SK-N-SH (cell line): Measurements from ENCODE around the gene AGMAT. TPM values are rescaled to one million over a fixed set of nuclear protein-coding genes. Genes with fewer than 3 reads are reported as not detected.
A peak's percentile ranks its signal among the peaks of the same experiment; 100 is the strongest.

ENCODE experiments used
- CTCF ChIA-PET: fragments of 300-600, 350-600 bp; formaldehyde crosslinking; extraction: SDS; loops from one replicate; lab custom pipeline; 2021; lab: Yijun Ruan, JAX
- POLR2A ChIA-PET: fragments of 350-600 bp; sonication (Branson Sonifier 250); formaldehyde crosslinking; extraction: SDS; loops from one replicate; lab custom pipeline; 2020; ENCODE audit warnings: antibody characterized with exemption, inconsistent platforms; lab: Yijun Ruan, JAX
- DNase-seq: peaks from one replicate; pipeline ENCODE4 v3.0.0; 2012
- H2AFZ ChIP-seq: fragments of 200-600 bp; sonication (generic); 2 replicates; pipeline ENCODE4 v1.8.1; 2016; ENCODE audit warnings: antibody characterized with exemption, mild to moderate bottlenecking, low read depth
- H3F3A ChIP-seq: fragments of 200-600 bp; sonication (generic); replicated peaks from 2 replicates; pipeline ENCODE3; 2016; ENCODE audit warnings: antibody characterized with exemption, mild to moderate bottlenecking; ENCODE audit not compliant: insufficient read depth
- H3K27ac ChIP-seq, 2 experiments: fragments of 200-500 bp in 1 of 2; fragments of 200-600 bp in 1 of 2; sonication (Bioruptor generic) in 1 of 2; sonication (generic), shearing (Covaris generic) in 1 of 2; 2 replicates each; pipeline versions ENCODE4 v1.5.1 to v1.6.1; 2014 to 2016; ENCODE audit warnings: low read depth in 2 of 2, inconsistent platforms in 1 of 2, low read length in 1 of 2, mild to moderate bottlenecking in 1 of 2, mixed read lengths in 1 of 2
- H3K27me3 ChIP-seq: fragments of 200-600 bp; sonication (generic), shearing (Covaris generic); 2 replicates; pipeline ENCODE4 v1.6.1; 2016; ENCODE audit warnings: mixed run types; ENCODE audit not compliant: insufficient read depth
- H3K36me3 ChIP-seq, 2 experiments: fragments of 200-500 bp in 1 of 2; fragments of 200-600 bp in 1 of 2; sonication (Bioruptor generic) in 1 of 2; sonication (generic) in 1 of 2; replicated peaks in 1 of 2; 2 replicates each; pipeline versions ENCODE3 to v1.5.1; 2014 to 2016; ENCODE audit warnings: low read length in 1 of 2, mild to moderate bottlenecking in 1 of 2; ENCODE audit not compliant: insufficient read depth in 2 of 2, control insufficient read depth in 1 of 2
- H3K4me1 ChIP-seq, 2 experiments: fragments of 200-500 bp in 1 of 2; fragments of 200-600 bp in 1 of 2; sonication (Bioruptor generic) in 1 of 2; sonication (generic), shearing (Covaris generic) in 1 of 2; 2 replicates each; pipeline versions ENCODE4 v1.5.1 to v1.6.1; 2014 to 2016; ENCODE audit warnings: low read depth in 1 of 2, low read length in 1 of 2, mixed run types in 1 of 2; ENCODE audit not compliant: insufficient read depth in 2 of 2, control insufficient read depth in 1 of 2
- H3K4me2 ChIP-seq: fragments of 200-600 bp; sonication (generic), shearing (Covaris generic); 2 replicates; pipeline ENCODE4 v1.6.1; 2017; ENCODE audit warnings: mixed run types
- H3K4me3 ChIP-seq, 2 experiments: fragments of 200-500 bp in 1 of 2; fragments of 200-600 bp in 1 of 2; sonication (Bioruptor generic) in 1 of 2; sonication (generic), shearing (Covaris generic) in 1 of 2; 2 replicates each; pipeline versions ENCODE4 v1.5.1 to v1.8.1; 2014 to 2016; ENCODE audit warnings: low read depth in 2 of 2, inconsistent platforms in 1 of 2, low read length in 1 of 2, mild to moderate bottlenecking in 1 of 2, mixed read lengths in 1 of 2, moderate library complexity in 1 of 2
- H3K79me2 ChIP-seq: fragments of 200-600 bp; sonication (generic); 2 replicates; pipeline ENCODE4 v1.8.1; 2017; ENCODE audit warnings: mild to moderate bottlenecking; ENCODE audit not compliant: insufficient read depth
- H3K9ac ChIP-seq: fragments of 200-600 bp; sonication (generic); 2 replicates; pipeline ENCODE4 v1.6.1; 2017; ENCODE audit warnings: mixed run types
- H3K9me2 ChIP-seq: fragments of 200-600 bp; sonication (generic); 2 replicates; pipeline ENCODE4 v1.6.1; 2017; ENCODE audit warnings: mixed run types
- H3K9me3 ChIP-seq: fragments of 200-600 bp; sonication (generic); 2 replicates; pipeline ENCODE4 v1.6.1; 2017; ENCODE audit warnings: mixed run types, mild to moderate bottlenecking, moderate library complexity
- H4K20me1 ChIP-seq: fragments of 200-600 bp; sonication (generic); 2 replicates; pipeline ENCODE4 v1.6.1; 2017; ENCODE audit warnings: mild to moderate bottlenecking, mixed run types; ENCODE audit not compliant: insufficient read depth
- EP300 ChIP-seq, 2 experiments: IDR thresholded peaks; 2 replicates each; pipeline versions ENCODE4 v1.4.0 to v1.6.1; 2012; ENCODE audit warnings: borderline replicate concordance in 1 of 2, low read depth in 1 of 2, low read length in 1 of 2
- MEF2A ChIP-seq: IDR thresholded peaks from 2 replicates; pipeline ENCODE4 v1.4.0; 2012; ENCODE audit warnings: low read depth, borderline replicate concordance
- MXI1 ChIP-seq: IDR thresholded peaks from 2 replicates; pipeline ENCODE4 v1.6.1; 2012; ENCODE audit warnings: mild to moderate bottlenecking, low read depth, low read length, improper control_type of control experiment
- NFIC ChIP-seq: IDR thresholded peaks from 2 replicates; pipeline ENCODE4 v1.4.0; 2012; ENCODE audit warnings: borderline replicate concordance
- RAD21 ChIP-seq: IDR thresholded peaks from 2 replicates; pipeline ENCODE4 v1.6.1; 2012; ENCODE audit warnings: mild to moderate bottlenecking, low read length
- REST ChIP-seq: IDR thresholded peaks from 2 replicates; pipeline ENCODE4 v1.6.1; 2012; ENCODE audit warnings: mild to moderate bottlenecking, low read depth, low read length, moderate library complexity
- TCF12 ChIP-seq: IDR thresholded peaks from 2 replicates; pipeline ENCODE4 v1.4.0; 2012
- WGBS: methylation state at CpG from one replicate; pipeline ENCODE4 v1.1.6; 2017; ENCODE audit warnings: low lambda C conversion rate; 5-methylcytosine and 5-hydroxymethylcytosine counted together
- polyA plus RNA-seq, 3 experiments: library from polyadenylated mRNA; depleted of rRNA; stranded (reverse); fragments of >200 nt; gene quantifications; 2 replicates each; pipeline ENCODE4 v1.2.3, GENCODE V29; 2012
- TF ChIP-seq, protein P1 (sequence below): fragments of 200-600 bp; sonication (generic); IDR thresholded peaks from 2 replicates; pipeline ENCODE4 v1.6.1; 2017; ENCODE audit warnings: antibody characterized with exemption, mild to moderate bottlenecking, moderate library complexity

AGMAT gene
- polyA plus RNA-seq, 1 of the 3 experiments (the other 2 are of a cell fraction), result 0.66 TPM

DNA sequence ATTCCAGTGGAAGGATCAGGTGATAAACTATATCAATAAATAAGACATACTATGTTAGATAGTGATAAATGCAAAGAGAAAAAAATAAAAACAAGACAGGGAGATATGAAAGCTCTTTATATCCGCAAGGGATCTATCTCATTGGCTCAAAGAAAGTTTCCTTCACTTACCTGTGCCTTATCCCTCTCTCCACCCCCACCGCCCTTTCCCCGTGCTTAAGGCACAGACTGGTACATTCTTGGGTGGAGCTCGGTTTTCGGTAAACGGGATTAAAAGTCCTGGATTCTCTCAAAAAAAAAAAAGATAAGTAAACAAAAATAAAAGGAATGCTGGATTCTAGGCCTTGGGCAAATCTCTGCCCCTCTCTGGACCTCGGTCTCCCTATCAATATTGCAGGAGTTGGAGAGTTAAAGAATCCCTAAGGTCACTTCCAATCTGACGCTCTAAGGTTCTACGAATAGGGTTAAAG lies 58.8 kb downstream of the AGMAT start:
- Histone ChIP-seq H3K9ac (peak overlapping the region; percentile 62), H3F3A (peaks cover 16% of the 10 kb centered on the region), H3K4me3 (peak overlapping the region; percentile 88 to 89), H3K27me3 (no peaks in the 10 kb centered on the region), H4K20me1 (no peaks in the 10 kb centered on the region; the same call in 1 of the 2 replicates), H3K36me3 (peaks cover 10 to 12% of the 10 kb centered on the region in 2 experiments), H2AFZ (peak overlapping the region; percentile 90), H3K27ac (peak overlapping the region; percentile 84 to 88), H3K9me3 (no peaks in the 10 kb centered on the region), H3K4me2 (peak overlapping the region; percentile 91), H3K4me1 (peaks cover 6 to 20% of the 10 kb centered on the region in 2 experiments), H3K79me2 (peaks cover 54% of the 10 kb centered on the region), H3K9me2 (no peaks in the 10 kb centered on the region)
- TF ChIP-seq RAD21, result no peak
- no peak for TF ChIP-seq EP300 (IDR thresholded peaks at IDR 0.05; ENCODE audit: borderline replicate concordance in 1 of 2, low read depth in 1 of 2, low read length in 1 of 2)
- no peak for TF ChIP-seq MEF2A
- DNase-seq, result no peak
- ChIA-PET CTCF (interaction anchor here (1.0 to 1.3 kb wide), 2 partner anchors 202 to 215 kb away, joined by 3 to 4 read pairs; no protein-coding TSS in a partner anchor), POLR2A (no interaction called here)
- 16% methylated on average over 9 of the region's 9 CpGs for WGBS

DNA sequence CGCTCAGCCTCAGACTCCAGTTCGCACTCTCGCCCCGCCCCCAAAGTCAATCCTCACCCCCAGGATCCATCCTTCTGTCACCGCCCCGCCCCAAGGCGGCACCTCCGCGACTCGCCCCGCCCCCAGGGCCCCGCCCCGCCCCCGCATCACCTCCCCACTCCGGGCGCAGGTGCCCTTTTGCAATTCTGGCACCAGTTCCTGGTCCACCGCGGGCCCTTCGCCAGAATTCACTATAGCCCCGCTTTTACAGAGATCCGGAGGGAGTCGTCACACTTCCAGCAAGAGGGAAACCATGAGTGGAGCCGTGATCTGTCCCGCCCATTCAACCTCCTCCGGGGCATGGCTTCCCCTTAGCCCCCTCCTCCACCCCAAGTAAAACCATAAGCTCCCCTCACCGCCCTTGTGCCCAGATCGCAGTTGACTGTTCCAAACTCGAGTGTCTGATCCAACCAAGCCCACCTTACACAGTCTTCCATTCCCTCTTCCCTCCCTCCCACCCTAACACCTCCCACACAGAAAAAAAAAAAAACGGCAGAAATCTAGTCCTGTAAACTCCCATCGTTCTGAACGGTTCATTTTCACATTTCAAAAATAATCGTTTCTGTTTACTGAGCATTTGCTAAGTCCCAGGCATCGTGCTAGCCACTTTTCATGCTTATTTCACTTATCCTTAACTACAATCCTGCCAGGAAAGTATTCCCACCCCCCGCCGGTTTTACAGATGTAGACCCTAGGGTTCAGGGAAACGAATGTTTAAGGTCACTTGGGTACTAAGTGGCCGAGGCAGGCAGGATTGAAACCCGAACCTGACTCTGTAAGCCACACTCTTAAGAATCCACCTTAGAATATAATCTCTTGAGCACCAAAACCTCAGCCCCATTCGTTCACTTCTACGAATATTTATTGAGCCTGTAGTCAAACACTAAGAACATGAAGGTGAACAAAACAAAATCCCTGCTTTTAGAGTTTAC lies 59.5 kb downstream of the AGMAT start:
- H3K79me2 ChIP-seq, result peaks cover 46% of the 10 kb centered on the region
- H4K20me1 ChIP-seq, result no peaks in the 10 kb centered on the region; the same call in 1 of the 2 replicates
- POLR2A ChIA-PET, result interaction anchor here (0.7 kb wide), 1 partner anchor 67 kb away, joined by 3 read pairs; no protein-coding TSS in a partner anchor
- no peaks in the 10 kb centered on the region for H3K9me3 ChIP-seq
- peaks cover 6 to 9% of the 10 kb centered on the region in 2 experiments for H3K36me3 ChIP-seq
- DNase-seq, result no peak
- peak overlapping the region; percentile 91 for H3K4me2 ChIP-seq
- H3F3A ChIP-seq, result peaks cover 16% of the 10 kb centered on the region
- H3K27me3 ChIP-seq, result no peaks in the 10 kb centered on the region
- H3K4me3 ChIP-seq, result peak overlapping the region; percentile 88 to 89
- WGBS, result 3% methylated on average over 39 of the region's 40 CpGs
- H2AFZ ChIP-seq, result peak overlapping the region; percentile 90
- peak overlapping the region; percentile 84 to 88 for H3K27ac ChIP-seq
- TF ChIP-seq REST (no peak), TCF12 (no peak), NFIC (0 out of 2 replicates have a peak, but pooled peaks have one; percentile 15), MXI1 (peak; percentile 56)
- TF ChIP-seq, protein P1, sequence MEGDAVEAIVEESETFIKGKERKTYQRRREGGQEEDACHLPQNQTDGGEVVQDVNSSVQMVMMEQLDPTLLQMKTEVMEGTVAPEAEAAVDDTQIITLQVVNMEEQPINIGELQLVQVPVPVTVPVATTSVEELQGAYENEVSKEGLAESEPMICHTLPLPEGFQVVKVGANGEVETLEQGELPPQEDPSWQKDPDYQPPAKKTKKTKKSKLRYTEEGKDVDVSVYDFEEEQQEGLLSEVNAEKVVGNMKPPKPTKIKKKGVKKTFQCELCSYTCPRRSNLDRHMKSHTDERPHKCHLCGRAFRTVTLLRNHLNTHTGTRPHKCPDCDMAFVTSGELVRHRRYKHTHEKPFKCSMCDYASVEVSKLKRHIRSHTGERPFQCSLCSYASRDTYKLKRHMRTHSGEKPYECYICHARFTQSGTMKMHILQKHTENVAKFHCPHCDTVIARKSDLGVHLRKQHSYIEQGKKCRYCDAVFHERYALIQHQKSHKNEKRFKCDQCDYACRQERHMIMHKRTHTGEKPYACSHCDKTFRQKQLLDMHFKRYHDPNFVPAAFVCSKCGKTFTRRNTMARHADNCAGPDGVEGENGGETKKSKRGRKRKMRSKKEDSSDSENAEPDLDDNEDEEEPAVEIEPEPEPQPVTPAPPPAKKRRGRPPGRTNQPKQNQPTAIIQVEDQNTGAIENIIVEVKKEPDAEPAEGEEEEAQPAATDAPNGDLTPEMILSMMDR, result no peak
- CTCF ChIA-PET, result no interaction called here
- H3K9me2 ChIP-seq, result no peaks in the 10 kb centered on the region
- H3K4me1 ChIP-seq, result peaks cover 6 to 20% of the 10 kb centered on the region in 2 experiments
- H3K9ac ChIP-seq, result peak overlapping the region; percentile 62
